HG02852 (cell line): ENCODE measurements around the gene KLF9.

ENCODE experiments used
- ATAC-seq: cut with Tn5 transposase; IDR thresholded peaks from one replicate; pipeline ENCODE4 v1.9.1; 2021; ENCODE audit warnings: mild to moderate bottlenecking, moderate library complexity; ENCODE audit not compliant: unreplicated experiment

KLF9 gene

GRCh38 chr9:70367305-70367930, 47.0 kb downstream of the KLF9 start:
- no peak for ATAC-seq

- no peak for ATAC-seq
Measured at GRCh38 chr9:70363760-70364159, 50.7 kb downstream of the KLF9 start.

GRCh38 chr9:70362952-70363351, 51.5 kb downstream of the KLF9 start:
- no peak for ATAC-seq

GRCh38 chr9:70355801-70356200, 58.7 kb downstream of the KLF9 start:
- no peak for ATAC-seq

- ATAC-seq = no peak
Measured at GRCh38 chr9:70352802-70353201, 61.7 kb downstream of the KLF9 start.

GRCh38 chr9:70352356-70352755, 62.1 kb downstream of the KLF9 start:
- ATAC-seq = no peak

- no peak for ATAC-seq
Measured at GRCh38 chr9:70347046-70347445, 67.4 kb downstream of the KLF9 start.

- no peak for ATAC-seq
Measured at GRCh38 chr9:70340572-70340971, 73.9 kb downstream of the KLF9 start.
